GOT3 (cell line): ENCODE results near the gene CUL5.
"Not testable (repeated sequence)": the region's sequence is repeated elsewhere in the genome, so short reads cannot be mapped to it uniquely, and the experiment has no call there.

ENCODE experiments used
- DNase-seq: peaks from one replicate; lab custom pipeline; 2025; ENCODE audit warnings: mixed read lengths; lab: John Stamatoyannopoulos, UW

Gene CUL5

GRCh38 chr11:108025387-108026080, 16.8 kb downstream of the CUL5 start:
- no peak for DNase-seq

DNA sequence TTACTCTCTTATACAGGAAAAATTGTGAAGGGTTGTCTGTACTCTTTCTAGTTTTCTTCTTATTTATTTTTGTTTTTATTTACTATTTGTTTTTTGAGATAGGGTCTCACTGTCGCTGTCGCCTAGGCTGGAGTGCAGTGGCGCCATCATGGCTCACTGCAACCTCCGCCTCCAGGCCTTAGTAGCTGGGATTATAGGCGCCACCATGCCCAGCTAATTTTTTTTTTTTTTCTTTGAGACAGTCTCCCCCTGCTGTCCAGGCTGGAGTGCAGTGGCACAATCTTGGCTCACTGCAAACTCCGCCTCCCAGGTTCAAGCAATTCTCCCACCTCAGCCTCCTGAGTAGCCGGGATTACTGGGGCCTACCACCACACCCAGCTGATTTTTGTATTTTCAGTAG, 18.4 kb downstream of the CUL5 start:
- no peak for DNase-seq

- not testable (repeated sequence) for DNase-seq
Observed at GRCh38 chr11:108028822-108029441, 20.2 kb downstream of the CUL5 start.

DNA sequence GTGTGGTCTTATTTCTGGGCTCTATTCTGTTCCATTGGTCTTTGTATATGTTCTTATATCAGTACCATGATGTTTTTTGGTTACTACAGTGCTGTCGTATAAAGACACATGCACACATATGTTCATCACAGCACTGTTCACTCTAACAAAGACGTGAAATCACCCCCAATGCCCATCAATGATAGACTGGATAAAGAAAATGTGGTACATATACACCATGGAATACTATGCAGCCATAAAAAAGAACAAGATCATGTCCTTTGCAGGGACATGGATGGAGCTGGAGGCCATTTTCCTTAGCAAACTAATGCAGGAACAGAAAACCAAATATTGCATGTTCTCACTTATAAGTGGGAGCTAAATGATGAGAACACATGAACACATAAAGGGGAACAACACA, 22.9 kb downstream of the CUL5 start:
- DNase-seq: not testable (repeated sequence)

GRCh38 chr11:108032800-108033199, 24.1 kb downstream of the CUL5 start:
- DNase-seq: no peak

DNA sequence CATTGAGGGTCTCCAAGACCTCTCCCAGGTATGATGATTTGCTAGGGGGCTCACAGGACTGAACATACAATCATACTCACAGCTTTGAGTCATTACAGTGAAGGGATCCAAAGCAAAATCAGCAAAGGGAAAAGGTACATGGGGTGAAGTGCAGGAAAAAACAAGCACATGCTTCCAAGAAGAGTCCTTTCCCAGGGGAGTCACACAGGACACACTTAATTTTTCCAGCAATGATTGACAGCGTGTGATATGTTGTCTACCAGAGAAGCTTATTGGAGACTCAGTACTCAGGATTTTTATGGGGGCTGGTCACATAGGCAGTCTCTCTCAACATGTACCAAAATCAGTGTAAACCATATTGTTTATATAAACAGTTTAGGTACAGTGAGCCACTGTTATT, 25.3 kb downstream of the CUL5 start:
- no peak for DNase-seq

DNA sequence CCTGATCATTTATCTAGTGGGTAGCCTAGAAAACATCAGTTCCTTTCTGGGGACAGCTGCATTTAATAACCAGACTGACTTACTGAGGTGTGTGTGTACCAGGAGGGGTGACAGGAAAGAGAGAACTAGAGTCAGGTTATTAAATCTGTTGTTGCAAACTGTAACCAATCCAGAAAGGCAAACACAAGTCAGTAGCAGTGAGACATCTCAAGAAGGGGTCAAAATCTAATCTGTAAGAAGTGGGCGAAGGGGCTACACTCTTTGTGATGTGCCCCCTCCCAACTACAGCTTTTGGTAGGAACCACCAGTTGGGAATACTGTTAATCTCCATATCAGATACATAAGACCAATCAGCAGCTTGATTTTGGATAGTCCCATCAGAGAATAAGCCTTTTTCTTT, 26.3 kb downstream of the CUL5 start:
- DNase-seq: no peak

GRCh38 chr11:108035690-108036089, 27.0 kb downstream of the CUL5 start:
- no peak for DNase-seq

- no peak for DNase-seq
Observed at GRCh38 chr11:108037211-108037610, 28.5 kb downstream of the CUL5 start.

DNA sequence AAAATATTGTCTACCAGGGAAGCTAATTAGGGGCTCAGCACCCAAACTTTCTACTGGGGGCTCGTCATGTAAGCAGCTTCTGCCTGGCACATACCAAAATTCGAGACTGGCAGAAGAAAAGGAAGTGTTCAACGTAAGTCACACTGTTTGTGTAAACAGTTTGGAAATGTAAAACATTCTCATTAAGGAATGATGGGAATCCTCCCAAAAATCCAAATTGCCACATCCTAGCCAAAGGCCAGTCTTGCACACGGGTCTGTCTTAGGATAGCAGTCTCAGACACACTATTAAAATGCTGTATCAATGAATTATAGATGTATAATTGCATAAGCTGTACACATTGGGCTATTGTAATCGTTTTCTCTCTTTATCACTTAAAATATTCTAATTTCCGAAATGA, 28.9 kb downstream of the CUL5 start:
- no peak for DNase-seq

DNA sequence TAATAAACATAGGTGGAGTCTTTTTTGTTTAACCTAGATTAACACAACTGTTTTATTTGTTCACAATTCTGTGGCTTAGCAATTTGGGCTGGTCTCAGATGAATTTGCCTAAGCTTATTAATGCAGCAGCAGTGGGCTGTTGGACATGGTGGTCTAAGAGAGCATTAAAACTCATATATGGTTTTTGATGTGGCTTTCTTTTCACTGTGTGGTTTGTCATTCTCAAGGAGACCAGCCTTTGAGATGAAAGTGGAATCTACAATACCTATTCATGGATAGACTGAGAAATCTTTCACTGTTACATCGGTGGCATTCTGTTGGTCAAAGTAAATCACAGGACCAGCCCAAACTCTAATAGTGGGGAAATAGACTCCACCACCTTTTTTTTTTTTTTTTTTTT, 39.6 kb downstream of the CUL5 start:
- no peak for DNase-seq

DNA sequence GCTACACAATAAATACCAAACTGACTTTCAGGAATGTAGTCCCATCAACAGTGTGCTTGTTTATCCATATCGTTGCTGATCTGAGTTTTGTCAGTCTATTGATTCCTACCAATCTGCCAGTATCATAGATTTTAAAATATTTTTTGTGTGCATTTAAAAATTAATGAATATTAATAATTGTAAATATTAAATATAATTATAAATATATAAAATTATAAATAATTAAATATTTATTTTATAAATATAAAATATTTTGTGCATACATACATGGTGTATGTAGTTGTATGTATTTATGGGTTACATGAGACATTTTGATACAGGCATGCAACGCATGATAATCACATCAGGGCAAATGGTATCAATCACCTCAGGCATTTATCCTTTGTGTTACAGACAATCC, 53.6 kb downstream of the CUL5 start:
- DNase-seq: no peak

DNA sequence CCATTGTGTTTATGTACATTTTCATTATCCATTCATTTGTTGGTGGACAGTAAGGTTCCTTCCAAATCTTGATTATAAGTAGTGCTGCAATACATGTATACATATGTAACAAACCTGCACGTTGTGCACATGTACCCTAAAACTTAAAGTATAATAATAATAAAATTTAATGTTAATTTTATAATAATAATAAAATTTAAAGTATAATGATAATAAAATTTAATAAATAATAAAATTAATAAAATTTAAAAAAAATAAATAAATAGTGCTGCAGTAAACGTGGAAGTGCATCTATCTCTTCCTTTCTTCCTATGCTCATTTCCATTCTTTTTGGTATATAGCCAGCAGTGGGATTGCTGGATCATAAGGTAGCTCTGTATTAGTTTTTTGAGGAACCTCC, 54.7 kb downstream of the CUL5 start:
- no peak for DNase-seq

DNA sequence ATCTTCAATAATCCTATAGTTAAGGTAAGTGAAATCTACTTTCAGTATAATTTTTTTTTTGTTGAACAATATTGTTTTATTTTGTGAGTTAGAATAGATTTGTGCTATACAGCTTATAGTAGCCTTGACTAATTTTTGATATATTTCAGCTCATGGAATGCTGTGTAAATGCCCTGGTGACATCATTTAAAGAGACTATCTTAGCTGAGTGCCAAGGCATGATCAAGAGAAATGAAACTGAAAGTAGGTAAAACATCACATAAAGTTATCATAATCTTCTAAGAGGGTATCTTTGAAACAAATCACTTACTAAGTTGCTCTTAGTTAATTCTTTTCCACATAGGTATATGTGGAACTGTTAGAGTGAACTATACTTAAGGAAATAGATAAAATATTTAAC, 61.2 kb downstream of the CUL5 start:
- DNase-seq: no peak

DNA sequence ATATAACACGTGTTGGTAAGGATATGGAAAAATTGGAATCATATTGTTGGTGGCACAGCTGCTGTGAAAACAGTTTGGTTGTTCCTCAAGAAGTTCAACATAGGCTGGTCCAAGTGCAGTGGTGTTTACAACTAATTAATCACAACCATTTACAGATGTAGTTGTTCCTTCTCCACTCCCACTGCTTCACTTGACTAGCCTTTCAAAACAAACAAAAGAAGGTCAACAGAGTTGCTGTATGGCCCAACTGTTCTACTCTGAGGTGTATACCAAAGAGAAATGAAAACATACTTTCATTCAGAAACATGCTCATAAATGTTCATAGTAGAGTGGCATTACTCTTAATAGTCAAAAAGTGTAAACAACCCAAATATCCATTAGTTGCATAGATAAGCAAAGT, 76.1 kb downstream of the CUL5 start:
- DNase-seq: no peak

DNA sequence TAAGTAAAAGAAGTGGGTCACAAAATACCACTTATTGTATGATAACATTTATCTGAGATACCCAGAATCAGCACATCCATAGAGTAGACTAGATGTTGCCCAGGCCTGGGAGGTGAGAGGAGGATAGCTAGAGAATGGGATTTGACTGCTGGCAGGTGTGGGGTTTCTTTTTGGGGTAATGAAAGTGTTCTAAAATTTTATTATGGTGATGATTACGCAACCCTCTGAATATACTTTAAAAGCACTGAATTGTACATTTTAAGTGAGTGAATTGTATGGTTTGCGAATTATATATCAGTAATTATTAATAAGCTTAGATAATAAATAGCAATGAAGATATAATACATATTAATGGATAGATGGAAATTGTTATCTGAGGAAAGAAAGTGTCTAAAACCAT, 77.0 kb downstream of the CUL5 start:
- no peak for DNase-seq

DNA sequence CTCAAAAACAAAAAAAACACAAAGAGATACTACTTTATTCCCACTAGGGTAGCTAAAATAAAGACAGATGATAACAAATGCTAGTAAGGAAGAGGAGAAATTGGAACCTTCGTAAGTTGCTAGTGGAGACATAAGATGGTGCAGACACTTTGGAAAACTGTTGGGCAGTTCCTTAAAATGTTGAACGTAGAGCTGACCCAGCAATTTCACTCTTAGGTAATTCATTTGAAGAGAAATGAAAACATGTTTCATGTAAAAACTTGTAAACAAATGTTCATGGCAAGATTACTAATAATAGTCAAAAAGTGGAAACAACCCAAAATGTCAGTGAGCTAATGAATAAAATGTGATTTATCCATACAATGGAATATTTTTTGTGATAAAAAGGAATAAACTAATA, 83.4 kb downstream of the CUL5 start:
- no peak for DNase-seq

- DNase-seq: no peak
Observed at GRCh38 chr11:108093128-108093904, 84.6 kb downstream of the CUL5 start.

- DNase-seq: no peak
Observed at GRCh38 chr11:108097179-108097578, 88.5 kb downstream of the CUL5 start.

DNA sequence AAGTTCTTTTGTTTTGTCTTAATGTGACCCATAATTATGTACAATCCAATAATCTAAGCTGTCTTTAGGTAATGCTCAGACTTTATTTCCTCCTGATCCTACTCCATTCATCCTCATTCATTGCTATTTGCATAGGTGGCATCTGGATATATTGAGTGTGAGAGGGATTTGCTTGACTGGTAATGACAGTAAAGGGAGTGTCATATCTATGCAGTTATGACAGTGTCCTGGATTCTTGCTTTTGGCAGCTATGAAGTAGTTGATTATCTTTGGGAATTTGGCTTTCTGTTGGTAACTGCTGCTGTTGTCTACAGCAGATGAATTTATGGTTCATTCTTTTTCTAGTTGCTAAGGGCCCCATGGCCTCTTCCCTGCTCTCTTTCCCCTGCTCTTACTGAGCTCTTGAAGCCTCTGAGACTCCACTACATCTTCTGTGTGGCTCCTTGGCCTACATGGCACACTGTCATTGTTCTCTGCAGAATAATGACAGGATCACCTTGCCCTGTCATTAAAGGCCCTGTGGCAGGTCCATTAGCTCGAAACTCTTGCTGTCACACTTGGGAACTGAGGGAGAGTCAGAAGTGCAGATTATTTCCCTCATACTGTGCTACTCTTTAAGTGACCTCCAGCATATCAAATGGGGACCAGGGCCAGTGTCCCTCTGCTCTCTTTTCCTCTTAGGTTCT, 92.5 kb downstream of the CUL5 start:
- no peak for DNase-seq

DNA sequence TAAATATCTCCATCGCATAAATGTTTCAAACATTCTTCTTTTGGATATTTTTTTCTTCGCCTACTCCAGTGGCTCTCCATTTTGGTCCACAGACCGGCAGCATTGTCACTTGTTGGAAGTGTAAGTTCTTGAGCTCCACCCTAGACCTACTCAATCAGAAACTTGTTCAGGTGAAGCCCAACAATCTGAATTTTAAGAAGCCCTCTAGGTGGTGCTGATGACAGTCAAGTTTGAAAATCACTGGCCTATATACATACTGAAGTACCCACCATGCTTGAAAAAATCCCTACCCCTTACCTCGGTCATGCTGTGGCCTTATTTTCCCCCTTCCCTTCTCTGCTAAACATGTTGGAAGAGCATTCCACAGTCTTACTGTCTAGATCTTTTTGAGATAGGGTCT, 102.4 kb downstream of the CUL5 start:
- DNase-seq: no peak

DNA sequence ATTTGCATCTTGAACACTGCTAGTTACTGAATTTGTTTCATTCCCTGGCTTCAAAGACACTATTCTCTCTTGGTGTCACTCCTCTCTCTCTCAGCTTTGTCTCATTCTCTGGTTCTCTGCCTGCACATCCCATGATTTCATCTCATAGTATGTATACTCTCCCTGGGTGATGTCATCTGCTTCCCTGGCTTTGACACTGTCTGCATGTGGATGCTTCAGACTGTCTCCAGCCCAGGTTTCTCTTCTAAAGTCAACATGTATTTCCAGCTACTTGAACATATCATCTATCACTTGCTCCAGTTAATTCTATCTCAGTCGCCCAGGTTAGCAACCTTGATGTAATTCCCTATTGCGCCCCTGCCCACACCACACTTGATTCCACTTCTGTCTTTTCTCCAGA, 103.4 kb downstream of the CUL5 start:
- no peak for DNase-seq
